C4-2B (cell line): ENCODE data around the gene CDKN2B-AS1.

Experiments used
- H3K27ac ChIP-seq: fragments of 450-650 bp; 2 replicates; pipeline ENCODE4 v1.5.1; 2017
- ZFX ChIP-seq: fragments of 450-650 bp; IDR thresholded peaks from 2 replicates; pipeline ENCODE4 v1.6.1; 2017
- TF ChIP-seq, protein P1 (sequence below): fragments of 450-650 bp; conservative IDR thresholded peaks from 2 replicates; pipeline ENCODE4 v1.5.1; 2017; ENCODE audit warnings: mild to moderate bottlenecking

CDKN2B-AS1 gene

DNA sequence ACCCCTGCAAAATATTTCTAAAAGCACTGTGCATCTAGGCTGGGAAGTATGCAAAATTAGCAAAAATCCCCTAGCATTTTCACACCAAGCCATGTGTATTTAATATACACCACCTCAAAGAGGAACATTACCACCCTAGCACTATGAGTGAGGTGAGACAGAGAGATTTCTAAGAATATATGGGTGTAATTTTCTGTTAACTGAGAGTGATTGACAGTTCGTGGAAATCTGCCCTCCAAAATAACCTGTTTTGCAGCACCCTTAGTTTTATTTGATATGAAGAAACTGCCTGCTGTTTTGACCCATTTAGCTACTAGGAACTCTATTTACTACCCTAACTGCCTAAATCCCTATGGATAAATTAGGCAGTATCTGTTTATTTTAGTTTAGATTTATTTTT, 78.8 kb downstream of the CDKN2B-AS1 start:
- no peak for TF ChIP-seq ZFX
- TF ChIP-seq, protein P1, sequence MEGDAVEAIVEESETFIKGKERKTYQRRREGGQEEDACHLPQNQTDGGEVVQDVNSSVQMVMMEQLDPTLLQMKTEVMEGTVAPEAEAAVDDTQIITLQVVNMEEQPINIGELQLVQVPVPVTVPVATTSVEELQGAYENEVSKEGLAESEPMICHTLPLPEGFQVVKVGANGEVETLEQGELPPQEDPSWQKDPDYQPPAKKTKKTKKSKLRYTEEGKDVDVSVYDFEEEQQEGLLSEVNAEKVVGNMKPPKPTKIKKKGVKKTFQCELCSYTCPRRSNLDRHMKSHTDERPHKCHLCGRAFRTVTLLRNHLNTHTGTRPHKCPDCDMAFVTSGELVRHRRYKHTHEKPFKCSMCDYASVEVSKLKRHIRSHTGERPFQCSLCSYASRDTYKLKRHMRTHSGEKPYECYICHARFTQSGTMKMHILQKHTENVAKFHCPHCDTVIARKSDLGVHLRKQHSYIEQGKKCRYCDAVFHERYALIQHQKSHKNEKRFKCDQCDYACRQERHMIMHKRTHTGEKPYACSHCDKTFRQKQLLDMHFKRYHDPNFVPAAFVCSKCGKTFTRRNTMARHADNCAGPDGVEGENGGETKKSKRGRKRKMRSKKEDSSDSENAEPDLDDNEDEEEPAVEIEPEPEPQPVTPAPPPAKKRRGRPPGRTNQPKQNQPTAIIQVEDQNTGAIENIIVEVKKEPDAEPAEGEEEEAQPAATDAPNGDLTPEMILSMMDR = no peak
- H3K27ac ChIP-seq = no peak overlapping the region

DNA sequence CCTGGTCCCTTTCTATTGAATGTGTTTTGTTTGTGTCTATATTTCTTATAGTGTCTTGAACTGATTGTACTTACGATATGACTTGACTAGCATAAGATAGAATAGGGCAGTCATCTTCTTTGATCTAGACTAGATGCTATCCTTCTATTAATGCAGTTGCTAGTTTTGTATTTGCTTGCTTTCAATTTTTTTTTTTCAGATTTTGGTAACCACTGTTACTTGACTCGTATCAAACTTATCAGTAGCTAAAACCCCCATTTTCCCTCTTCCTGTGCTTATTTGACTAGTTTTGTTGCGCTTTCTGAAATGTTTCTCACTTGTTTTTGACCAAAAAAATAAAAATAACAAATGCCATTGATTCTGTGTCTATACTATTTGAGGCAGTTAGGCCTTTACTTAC, 83.5 kb downstream of the CDKN2B-AS1 start:
- no peak for TF ChIP-seq ZFX
- TF ChIP-seq, protein P1 = no peak
- H3K27ac ChIP-seq = no peak overlapping the region

DNA sequence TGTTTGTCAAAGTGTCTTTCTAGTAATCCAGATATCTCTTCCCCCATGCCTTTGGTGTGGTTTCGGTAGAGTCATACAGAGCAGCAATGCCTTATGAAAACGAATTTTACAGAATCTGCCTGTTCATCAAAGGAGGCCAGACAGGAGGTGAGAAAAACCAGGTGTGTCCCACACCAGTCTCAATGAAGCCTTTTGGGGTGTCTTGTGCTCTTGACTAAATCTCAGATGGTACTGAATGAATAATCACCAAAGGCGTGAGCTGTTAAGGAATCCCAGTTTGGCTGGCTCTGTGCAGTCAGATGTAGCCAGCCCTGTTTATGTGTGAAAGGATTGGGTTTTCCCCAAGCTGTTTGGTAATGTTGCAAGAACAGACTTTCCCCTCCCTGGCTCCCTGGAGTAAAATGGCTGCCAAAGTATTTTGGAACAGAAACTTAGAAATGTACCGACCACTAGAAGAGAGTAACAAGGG, 85.3 kb downstream of the CDKN2B-AS1 start:
- no peak for TF ChIP-seq ZFX
- TF ChIP-seq, protein P1 = no peak
- H3K27ac ChIP-seq = no peak overlapping the region

DNA sequence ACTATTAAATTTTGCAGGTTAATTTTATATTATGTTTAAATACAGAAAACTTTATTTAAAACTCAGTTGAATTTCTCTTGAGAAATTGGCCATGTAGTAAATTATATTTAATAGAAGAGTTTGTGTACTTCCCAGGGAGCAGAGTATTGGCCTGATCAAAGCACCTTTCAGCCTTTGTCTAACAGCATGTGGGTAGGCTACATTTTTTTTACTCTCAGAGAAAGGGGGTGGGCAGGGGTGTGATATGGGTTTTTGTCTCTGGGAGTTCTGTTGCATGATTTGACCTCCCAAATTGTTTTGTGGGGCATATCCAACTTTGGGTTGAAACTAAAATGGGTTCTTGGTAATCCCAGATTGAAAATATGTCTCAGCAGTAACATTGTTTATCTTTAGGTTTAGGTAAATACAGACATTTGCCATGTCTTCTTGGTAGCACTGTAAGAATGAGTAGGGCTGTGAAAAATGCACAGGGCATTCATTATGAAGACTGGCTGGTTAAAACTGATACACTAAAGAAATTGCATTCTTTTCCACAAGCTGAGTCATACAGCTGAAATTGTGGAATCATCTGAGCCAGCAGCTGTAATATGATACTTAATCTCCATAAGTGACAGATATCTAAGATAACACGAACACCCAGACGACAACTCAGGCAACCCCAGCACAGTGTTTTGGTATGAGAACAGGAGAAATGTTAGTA, 89.9 kb downstream of the CDKN2B-AS1 start:
- no peak for TF ChIP-seq ZFX
- TF ChIP-seq, protein P1 = no peak
- H3K27ac ChIP-seq = no peak overlapping the region

DNA sequence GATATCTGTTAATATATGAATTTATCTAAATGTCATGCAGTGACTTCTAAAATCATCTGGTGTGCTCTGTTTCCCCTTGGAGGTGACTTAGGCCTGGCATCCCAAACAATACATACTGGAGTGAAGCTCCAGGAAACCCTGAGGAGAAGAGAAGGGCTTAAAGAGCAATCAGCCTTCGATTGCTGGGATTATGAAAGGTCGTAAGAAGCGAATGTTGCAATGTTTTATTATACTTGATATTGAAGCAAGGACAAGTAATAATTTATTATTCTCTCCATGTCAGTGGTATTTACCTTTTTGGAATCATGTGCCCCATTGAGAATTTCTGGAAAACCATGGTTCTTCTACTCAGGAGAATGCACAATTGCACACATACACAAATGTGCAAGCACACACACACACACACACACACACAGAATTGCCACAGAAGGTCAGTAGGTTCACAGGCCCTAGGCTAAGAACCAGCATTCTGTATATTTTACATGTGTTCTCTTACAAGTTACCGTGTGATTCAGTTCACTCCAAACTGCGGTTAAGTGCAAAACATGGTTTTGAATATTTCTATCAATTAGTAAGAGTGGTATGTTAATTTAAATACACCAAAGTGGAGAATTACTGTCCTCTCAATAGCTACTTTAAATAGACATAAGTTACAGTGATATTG, 93.6 kb downstream of the CDKN2B-AS1 start:
- no peak overlapping the region; the same call in 1 of the 2 replicates for H3K27ac ChIP-seq
- TF ChIP-seq, protein P1 = no peak
- TF ChIP-seq ZFX = no peak

DNA sequence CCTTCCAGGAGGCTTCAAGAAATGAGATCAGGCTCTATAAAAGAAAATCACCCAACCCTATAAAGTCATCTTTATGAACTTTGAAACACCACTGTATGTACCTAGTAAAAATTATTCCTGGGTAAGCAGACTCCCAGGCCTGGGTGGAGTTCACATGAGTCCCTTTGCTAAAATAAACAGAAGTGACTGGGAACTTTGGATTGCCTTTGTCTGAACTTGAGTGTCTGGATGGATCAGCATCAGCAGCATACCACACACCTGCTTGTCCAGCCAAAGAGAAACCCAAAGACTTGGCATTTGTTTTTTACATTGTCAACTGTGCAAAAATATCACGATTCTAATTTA, 94.1 kb downstream of the CDKN2B-AS1 start:
- TF ChIP-seq ZFX = no peak
- TF ChIP-seq, protein P1 = no peak
- H3K27ac ChIP-seq = no peak overlapping the region

DNA sequence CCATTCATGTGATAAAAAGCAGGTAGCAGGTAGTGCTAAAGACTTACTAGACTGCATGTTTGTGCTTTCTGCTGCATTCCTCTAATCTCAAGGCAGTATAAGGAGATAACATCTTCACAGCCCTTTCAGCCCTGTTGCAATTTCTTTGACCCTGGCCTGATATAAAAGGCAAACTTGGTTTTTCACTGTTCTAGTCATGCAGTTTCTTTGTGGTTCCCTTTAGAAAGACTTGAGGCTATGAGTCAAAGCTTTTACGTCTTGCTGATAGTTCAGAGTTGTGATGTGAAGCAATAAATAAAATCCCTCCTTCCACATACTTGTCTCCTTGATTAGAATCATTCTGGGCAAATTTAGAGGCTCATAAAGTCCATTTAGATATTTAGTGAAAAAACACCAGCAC, 103.1 kb downstream of the CDKN2B-AS1 start:
- H3K27ac ChIP-seq = no peak overlapping the region
- TF ChIP-seq, protein P1 = no peak
- TF ChIP-seq ZFX = no peak
